Measurements from ENCODE around the gene ISX.

DNA sequence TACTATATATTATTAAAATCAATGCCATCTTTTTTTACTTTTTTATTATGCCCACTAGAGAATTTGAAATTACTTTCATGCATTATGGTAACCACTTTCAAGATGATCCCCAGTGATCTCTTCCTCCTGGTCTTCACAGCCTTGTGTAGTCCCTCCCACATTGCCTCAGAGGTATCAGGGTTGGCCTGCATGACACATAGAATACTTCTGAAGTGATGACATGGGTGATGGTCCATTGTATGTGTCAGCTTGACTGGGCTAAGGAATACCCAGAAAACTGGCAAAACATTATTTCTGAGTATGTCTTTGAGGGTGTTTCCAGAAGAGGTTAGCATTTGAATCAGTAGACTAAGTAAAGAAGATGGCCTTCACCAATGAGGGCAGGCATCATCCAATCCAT is 14.2 kb upstream of the ISX start:
- TF ChIP-seq CTCF (IDR thresholded peaks at IDR 0.05) (no peak), ZFX (IDR thresholded peaks at IDR 0.05; ENCODE audit: borderline replicate concordance) (no peak)
